GM19468 (cell line): ENCODE measurements around the gene TNRC18.
"Not testable (repeated sequence)": the region's sequence is repeated elsewhere in the genome, so short reads cannot be mapped to it uniquely, and the experiment has no call there.

Experiments used
- ATAC-seq: cut with Tn5 transposase; IDR thresholded peaks from one replicate; pipeline ENCODE4 v1.9.1; 2021; ENCODE audit warnings: mild to moderate bottlenecking, moderate library complexity, moderate number of reproducible peaks; ENCODE audit not compliant: unreplicated experiment; ENCODE audit errors: extremely low read depth

Gene TNRC18

GRCh38 chr7:5333121-5334045, 90.3 kb downstream of the TNRC18 start:
- ATAC-seq: no peak

- no peak for ATAC-seq
Measured at GRCh38 chr7:5332579-5332978, 91.1 kb downstream of the TNRC18 start.

- ATAC-seq: no peak
Measured at GRCh38 chr7:5330288-5330687, 93.3 kb downstream of the TNRC18 start.

- no peak for ATAC-seq
Measured at GRCh38 chr7:5324961-5325360, 98.7 kb downstream of the TNRC18 start.

- not testable (repeated sequence) for ATAC-seq
Measured at GRCh38 chr7:5323800-5324781, 99.5 kb downstream of the TNRC18 start.

GRCh38 chr7:5322621-5323410, 100.8 kb downstream of the TNRC18 start:
- ATAC-seq: no peak

- ATAC-seq: no peak
Measured at GRCh38 chr7:5320802-5321396, 102.7 kb downstream of the TNRC18 start.

- ATAC-seq: no peak
Measured at GRCh38 chr7:5320391-5320790, 103.2 kb downstream of the TNRC18 start.

- not testable (repeated sequence) for ATAC-seq
Measured at GRCh38 chr7:5318613-5319012, 105.0 kb downstream of the TNRC18 start.

GRCh38 chr7:5315761-5316160, 107.9 kb downstream of the TNRC18 start:
- no peak for ATAC-seq

- ATAC-seq: no peak
Measured at GRCh38 chr7:5314864-5315263, 108.8 kb downstream of the TNRC18 start.

- not testable (repeated sequence) for ATAC-seq
Measured at GRCh38 chr7:5313076-5313885, 110.4 kb downstream of the TNRC18 start.

GRCh38 chr7:5312276-5313070, 111.2 kb downstream of the TNRC18 start:
- ATAC-seq: not testable (repeated sequence)

GRCh38 chr7:5310822-5311405, 112.7 kb downstream of the TNRC18 start:
- ATAC-seq: no peak

GRCh38 chr7:5309146-5309545, 114.5 kb downstream of the TNRC18 start:
- no peak for ATAC-seq

- ATAC-seq: not testable (repeated sequence)
Measured at GRCh38 chr7:5307221-5308142, 116.2 kb downstream of the TNRC18 start.

- ATAC-seq: not testable (repeated sequence)
Measured at GRCh38 chr7:5305050-5305449, 118.6 kb downstream of the TNRC18 start.
